Activated CD4-positive, alpha-beta T cell treated with anti-CD3 and anti-CD28 coated beads for 36 hours (primary cell): ENCODE results near the gene C5orf15. TPM values are rescaled to one million over a fixed set of nuclear protein-coding genes. Genes with fewer than 3 reads are reported as not detected.

Source experiments
- ATAC-seq: fragments of 200-7000 bp; cut with Tn5 transposase; one replicate; pipeline ENCODE4 v1.10.0; 2021; ENCODE audit warnings: mild to moderate bottlenecking, moderate library complexity
- CTCF ChIA-PET: fragments of 350-600 bp; sonication (Branson Sonifier 250); formaldehyde crosslinking; loops from one replicate; lab custom pipeline; 2021; ENCODE audit warnings: antibody characterized with exemption; lab: Charles Lee
- POLR2A ChIA-PET: fragments of 350-600 bp; sonication (Branson Sonifier 250); formaldehyde crosslinking; loops from one replicate; lab custom pipeline; 2021; ENCODE audit warnings: antibody characterized with exemption, inconsistent platforms; lab: Charles Lee
- DNase-seq: peaks from one replicate; pipeline ENCODE4 v3.0.0-alpha.2; 2020
- H3K27ac Mint-ChIP-seq: one replicate; pipeline ENCODE4 v1.8.0; 2021; ENCODE audit warnings: mixed read lengths
- H3K27me3 Mint-ChIP-seq: one replicate; pipeline ENCODE4 v1.8.0; 2021; ENCODE audit warnings: mixed read lengths
- H3K36me3 Mint-ChIP-seq: one replicate; pipeline ENCODE4 v1.8.0; 2021; ENCODE audit warnings: low read depth, mixed read lengths
- H3K4me1 Mint-ChIP-seq: one replicate; pipeline ENCODE4 v1.8.0; 2021; ENCODE audit warnings: mixed read lengths
- H3K4me3 Mint-ChIP-seq: one replicate; pipeline ENCODE4 v1.8.0; 2021; ENCODE audit warnings: mild to moderate bottlenecking, moderate library complexity, mixed read lengths
- H3K9me3 Mint-ChIP-seq: one replicate; pipeline ENCODE4 v1.8.0; 2021; ENCODE audit warnings: low read depth, mixed read lengths
- intact Hi-C, 2 experiments: fragments of 100-400 bp; cut with DNase I in 1 of 2; cut with micrococcal nuclease in 1 of 2; formaldehyde crosslinking; loops; one replicate each; pipeline versions ENCODE4 v1.14.2 to v1.15.1; 2022 to 2024; cut with DNase I, micrococcal nuclease
- total RNA-seq, 2 experiments: library from RNA; stranded (reverse); gene quantifications; one replicate each; pipeline ENCODE4 v1.2.3, GENCODE V29; 2021

The C5orf15 gene
- 10 to 100 TPM; 28.7 to 38.7 TPM for total RNA-seq

- peaks cover 37% of the 10 kb centered on the region for H3K36me3 Mint-ChIP-seq
- peaks cover 51% of the 10 kb centered on the region for H3K4me1 Mint-ChIP-seq
- intact Hi-C loops = loop anchor here (1.0 to 5.0 kb wide), 8 partner anchors 36 to 1102 kb away; partner anchors contain the start of genes VDAC1 (in 2 of the 2), GDF9 (in 1 of the 2), PPP2CA (in 1 of the 2) and SKP1 (in 1 of the 2)
- DNase-seq (peak; percentile 97), ATAC-seq (peak; percentile 97)
- H3K27ac Mint-ChIP-seq = peak within 1 kb of the TSS; percentile 90
- ChIA-PET CTCF (interaction anchor here (1.0 kb wide), 1 partner anchor 559 kb away, joined by 4 read pairs; no protein-coding TSS in a partner anchor), POLR2A (no interaction called here)
- peak within 1 kb of the TSS; percentile 94 for H3K4me3 Mint-ChIP-seq
- no peaks in the 10 kb centered on the region for H3K27me3 Mint-ChIP-seq
- no peaks in the 10 kb centered on the region for H3K9me3 Mint-ChIP-seq
Observed at GRCh38 chr5:133968204-133968980, at the start of gene C5orf15. C5orf15 (minus strand) TSS chr5:133968625; CDS start chr5:133968584, 41 bp downstream.

- intact Hi-C loops = loop anchor here in 1 of 2 experiments (10.0 kb wide), 1 partner anchor 516 kb away; the partner anchor contains the start of gene JADE2
- DNase-seq (no peak), ATAC-seq (no peak)
- peaks cover 10% of the 10 kb centered on the region for H3K36me3 Mint-ChIP-seq
- peaks cover 12% of the 10 kb centered on the region for H3K4me1 Mint-ChIP-seq
- H3K9me3 Mint-ChIP-seq = no peaks in the 10 kb centered on the region
- no peak overlapping the region for H3K4me3 Mint-ChIP-seq
- peaks cover 3% of the 10 kb centered on the region for H3K27me3 Mint-ChIP-seq
- no peak overlapping the region for H3K27ac Mint-ChIP-seq
- POLR2A ChIA-PET = interaction anchor here (0.6 kb wide), 1 partner anchor 143 kb away, joined by 3 read pairs; no protein-coding TSS in a partner anchor
- CTCF ChIA-PET = interaction anchor here (0.5 to 3.5 kb wide), 5 partner anchors 8 to 208 kb away, joined by 3 to 21 read pairs (median 4); no protein-coding TSS in a partner anchor
Observed at GRCh38 chr5:134008266-134008749, 39.9 kb upstream of the C5orf15 start.

GRCh38 chr5:134007581-134008265 lies 39.3 kb upstream of the C5orf15 start:
- ATAC-seq (no peak), DNase-seq (no peak)
- Mint-ChIP-seq H3K4me3 (no peak overlapping the region), H3K4me1 (peaks cover 16% of the 10 kb centered on the region), H3K9me3 (no peaks in the 10 kb centered on the region), H3K27me3 (peaks cover 3% of the 10 kb centered on the region), H3K36me3 (peaks cover 15% of the 10 kb centered on the region), H3K27ac (no peak overlapping the region)
- intact Hi-C loops = loop anchor here in 1 of 2 experiments (10.0 kb wide), 1 partner anchor 517 kb away; the partner anchor contains the start of gene JADE2
- POLR2A ChIA-PET = no interaction called here
- CTCF ChIA-PET = interaction anchor here (0.6 to 3.5 kb wide), 6 partner anchors 9 to 209 kb away, joined by 3 to 21 read pairs (median 4); no protein-coding TSS in a partner anchor

DNA sequence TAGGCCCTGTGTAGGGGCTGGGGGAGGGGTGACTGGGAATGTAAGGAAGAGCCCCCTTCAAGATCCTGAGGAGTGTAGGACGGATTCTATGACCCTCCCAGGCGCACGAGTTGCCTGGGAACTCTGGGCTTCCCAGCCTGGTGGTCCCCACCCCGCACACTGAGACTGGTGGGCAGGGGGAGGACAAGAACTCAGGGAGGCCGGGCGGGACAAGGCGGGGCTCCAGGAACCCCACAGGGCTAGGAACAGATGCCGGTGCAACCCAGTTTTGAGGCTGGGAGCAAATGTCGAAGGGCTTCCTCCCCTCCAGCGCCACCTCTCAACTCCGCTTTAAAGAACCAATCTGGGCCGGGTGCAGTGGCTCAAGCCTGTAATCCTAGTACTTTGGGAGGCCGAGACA lies 37.7 kb upstream of the C5orf15 start:
- CTCF ChIA-PET = interaction anchor here (1.2 to 3.5 kb wide), 3 partner anchors 12 to 95 kb away, joined by 3 to 21 read pairs (median 6); no protein-coding TSS in a partner anchor
- H3K36me3 Mint-ChIP-seq = peaks cover 30% of the 10 kb centered on the region

GRCh38 chr5:134005417-134006061 lies 37.1 kb upstream of the C5orf15 start:
- intact Hi-C loops = loop anchor here (1.0 to 10.0 kb wide), 6 partner anchors 37 to 955 kb away; partner anchors contain the start of genes C5orf15 (in 1 of the 2), DDX46 (in 1 of the 2), JADE2 (in 1 of the 2) and PPP2CA (in 1 of the 2)
- ChIA-PET CTCF (interaction anchor here (0.7 to 3.5 kb wide), 8 partner anchors 9 to 902 kb away, joined by 3 to 21 read pairs (median 4); no protein-coding TSS in a partner anchor), POLR2A (interaction anchor here (0.5 to 1.8 kb wide), 6 partner anchors 10 to 221 kb away, joined by 3 to 6 read pairs (median 4); partner anchors contain the start of gene PPP2CA)
- H3K27ac Mint-ChIP-seq = peak overlapping the region; percentile 92
- H3K36me3 Mint-ChIP-seq = peaks cover 35% of the 10 kb centered on the region
- H3K4me3 Mint-ChIP-seq = peak overlapping the region; percentile 94
- H3K27me3 Mint-ChIP-seq = no peaks in the 10 kb centered on the region
- H3K4me1 Mint-ChIP-seq = peaks cover 36% of the 10 kb centered on the region
- peak; percentile 16 for DNase-seq
- ATAC-seq = no peak
- no peaks in the 10 kb centered on the region for H3K9me3 Mint-ChIP-seq

More for the DNA sequence above, 37.7 kb upstream of the C5orf15 start:
- Mint-ChIP-seq H3K4me3 (peak overlapping the region; percentile 94), H3K4me1 (peaks cover 30% of the 10 kb centered on the region), H3K27me3 (no peaks in the 10 kb centered on the region), H3K9me3 (no peaks in the 10 kb centered on the region), H3K27ac (peak overlapping the region; percentile 92)
- intact Hi-C loops = loop anchor here in 1 of 2 experiments (10.0 kb wide), 1 partner anchor 519 kb away; the partner anchor contains the start of gene JADE2
- ATAC-seq = no peak
- DNase-seq = no peak
- POLR2A ChIA-PET = interaction anchor here (0.7 to 1.8 kb wide), 3 partner anchors 92 to 170 kb away, joined by 3 to 5 read pairs (median 3); no protein-coding TSS in a partner anchor

- DNase-seq (peak; percentile 92), ATAC-seq (peak; percentile 85)
- intact Hi-C loops = loop anchor here (1.0 to 10.0 kb wide), 14 partner anchors 36 to 1043 kb away; partner anchors contain the start of genes C5orf15 (in 2 of the 2), JADE2 (in 2 of the 2), DDX46 (in 1 of the 2) and PPP2CA (in 1 of the 2)
- peak within 1 kb of the TSS; percentile 98 for H3K27ac Mint-ChIP-seq
- no peaks in the 10 kb centered on the region for H3K9me3 Mint-ChIP-seq
- peaks cover 40% of the 10 kb centered on the region for H3K36me3 Mint-ChIP-seq
- ChIA-PET CTCF (interaction anchor here (0.7 to 3.5 kb wide), 8 partner anchors 8 to 902 kb away, joined by 3 to 21 read pairs (median 4); no protein-coding TSS in a partner anchor), POLR2A (interaction anchor here (0.5 to 1.8 kb wide), 7 partner anchors 10 to 221 kb away, joined by 3 to 6 read pairs (median 4); partner anchors contain the start of gene PPP2CA)
- peaks cover 43% of the 10 kb centered on the region for H3K4me1 Mint-ChIP-seq
- H3K4me3 Mint-ChIP-seq = peak within 1 kb of the TSS; percentile 94
- H3K27me3 Mint-ChIP-seq = no peaks in the 10 kb centered on the region
Observed at GRCh38 chr5:134004626-134005416, 36.4 kb upstream of the C5orf15 start, which contains the start of gene VDAC1. VDAC1 (minus strand) TSS chr5:134004975; CDS start chr5:133993012, 11,963 bp downstream.

- intact Hi-C loops = loop anchor here (1.0 to 10.0 kb wide), 12 partner anchors 35 to 1042 kb away; partner anchors contain the start of genes C5orf15 (in 2 of the 2), JADE2 (in 2 of the 2), SEC24A (in 1 of the 2) and TCF7 (in 1 of the 2)
- H3K36me3 Mint-ChIP-seq = peaks cover 43% of the 10 kb centered on the region
- POLR2A ChIA-PET = interaction anchor here (0.8 to 1.8 kb wide), 4 partner anchors 11 to 172 kb away, joined by 3 to 5 read pairs (median 4); no protein-coding TSS in a partner anchor
Observed at GRCh38 chr5:134003817-134004625, 35.6 kb upstream of the C5orf15 start.

DNA sequence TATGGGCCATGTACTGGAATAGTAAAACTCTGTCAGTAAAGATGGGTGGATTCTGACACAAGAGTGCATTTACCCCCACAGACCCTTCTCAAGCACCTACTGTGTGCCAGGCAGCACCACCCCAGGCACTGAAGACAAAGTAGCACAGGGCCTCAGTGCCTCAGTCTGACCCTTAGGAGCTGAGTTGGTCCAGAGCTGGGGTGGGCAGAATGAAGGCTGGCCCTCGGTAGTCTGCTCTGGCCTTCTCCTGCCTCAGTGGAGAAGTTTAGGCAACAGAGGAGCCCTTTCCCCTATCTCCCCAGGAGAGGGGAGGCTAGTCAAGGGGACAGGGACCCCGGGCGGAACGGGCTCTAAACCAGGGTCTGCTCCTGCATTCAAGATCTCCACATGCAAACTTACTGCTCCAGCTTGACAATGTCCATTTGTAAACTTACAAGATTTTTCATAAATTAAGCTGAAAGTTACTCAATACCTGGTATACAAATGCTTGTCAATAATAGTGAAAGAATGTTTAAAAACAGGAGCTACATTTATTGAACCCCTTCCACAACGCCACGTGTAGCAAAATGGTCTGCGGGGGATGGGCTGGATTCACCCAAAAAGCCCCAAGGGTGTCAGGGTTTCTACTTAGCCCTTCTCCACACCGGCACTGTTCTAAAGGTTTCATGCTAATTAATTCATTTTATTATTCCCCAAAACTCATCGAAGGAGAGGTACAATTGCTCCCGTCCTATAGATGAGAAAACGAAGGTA lies 34.8 kb upstream of the C5orf15 start:
- H3K36me3 Mint-ChIP-seq = peaks cover 43% of the 10 kb centered on the region
- H3K4me3 Mint-ChIP-seq = peak overlapping the region; percentile 94
- no peak for ATAC-seq
- peak overlapping the region; percentile 98 for H3K27ac Mint-ChIP-seq
- intact Hi-C loops = loop anchor here (5.0 to 10.0 kb wide), 2 partner anchors 522 to 524 kb away; partner anchors contain the start of gene JADE2 (in 2 of the 2)
- peak; percentile 60 for DNase-seq
- ChIA-PET POLR2A (interaction anchor here (0.8 to 1.1 kb wide), 3 partner anchors 10 to 97 kb away, joined by 3 to 4 read pairs (median 3); no protein-coding TSS in a partner anchor), CTCF (interaction anchor here (0.6 to 1.6 kb wide), 9 partner anchors 11 to 391 kb away, joined by 3 to 7 read pairs (median 3); no protein-coding TSS in a partner anchor)
- peaks cover 54% of the 10 kb centered on the region for H3K4me1 Mint-ChIP-seq
- no peaks in the 10 kb centered on the region for H3K9me3 Mint-ChIP-seq
- no peaks in the 10 kb centered on the region for H3K27me3 Mint-ChIP-seq

More at GRCh38 chr5:134003817-134004625, 35.6 kb upstream of the C5orf15 start:
- Mint-ChIP-seq H3K27me3 (no peaks in the 10 kb centered on the region), H3K4me3 (peak overlapping the region; percentile 94), H3K27ac (peak overlapping the region; percentile 98), H3K4me1 (peaks cover 50% of the 10 kb centered on the region), H3K9me3 (no peaks in the 10 kb centered on the region)
- CTCF ChIA-PET = interaction anchor here (0.6 to 1.5 kb wide), 9 partner anchors 10 to 583 kb away, joined by 3 to 7 read pairs (median 3); no protein-coding TSS in a partner anchor
- DNase-seq = peak; percentile 65
- ATAC-seq = peak; percentile 5
